ENCODE measurements around the gene HRH3.

DNA sequence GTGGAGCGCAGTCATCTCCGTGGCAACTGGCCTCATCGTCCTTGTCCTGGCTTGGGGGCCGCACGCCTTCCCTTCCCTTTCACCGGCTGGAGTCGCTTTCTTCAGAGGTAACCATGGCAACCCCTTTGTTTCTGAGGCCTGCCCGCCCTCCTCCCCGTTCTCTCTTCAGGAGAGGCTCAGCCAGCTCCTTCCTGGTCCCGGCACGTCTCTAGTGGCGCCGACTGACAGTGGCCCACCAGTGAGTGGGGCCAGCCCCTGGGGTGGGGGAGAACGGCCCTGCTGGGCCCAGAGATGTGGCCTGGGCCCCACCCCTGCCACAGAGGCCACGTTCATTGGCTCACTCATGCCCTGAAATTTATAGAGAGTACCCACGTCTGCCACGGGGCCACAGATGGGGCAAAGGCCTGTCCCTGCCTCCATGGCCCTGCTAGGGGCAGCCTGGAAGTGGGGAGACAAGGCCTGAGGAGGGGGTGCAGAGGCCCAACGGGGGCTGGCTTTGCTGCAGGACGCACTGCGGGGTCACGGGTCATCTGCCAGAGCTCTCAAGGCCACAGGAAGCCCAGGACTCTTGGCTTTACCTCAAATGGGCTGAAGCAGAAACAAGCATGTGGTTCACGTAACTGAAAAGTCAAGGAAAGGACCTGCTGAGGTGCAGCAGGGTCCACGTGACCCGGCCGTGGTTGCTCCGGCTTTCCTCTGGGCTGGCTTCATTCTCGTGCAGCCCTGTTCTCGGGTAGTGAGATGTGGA lies 16.9 kb upstream of the HRH3 start:
- no peak for TF ChIP-seq EZH2 (IDR thresholded peaks at IDR 0.05; ENCODE audit: borderline replicate concordance, low read length)
- TF ChIP-seq, protein P1, sequence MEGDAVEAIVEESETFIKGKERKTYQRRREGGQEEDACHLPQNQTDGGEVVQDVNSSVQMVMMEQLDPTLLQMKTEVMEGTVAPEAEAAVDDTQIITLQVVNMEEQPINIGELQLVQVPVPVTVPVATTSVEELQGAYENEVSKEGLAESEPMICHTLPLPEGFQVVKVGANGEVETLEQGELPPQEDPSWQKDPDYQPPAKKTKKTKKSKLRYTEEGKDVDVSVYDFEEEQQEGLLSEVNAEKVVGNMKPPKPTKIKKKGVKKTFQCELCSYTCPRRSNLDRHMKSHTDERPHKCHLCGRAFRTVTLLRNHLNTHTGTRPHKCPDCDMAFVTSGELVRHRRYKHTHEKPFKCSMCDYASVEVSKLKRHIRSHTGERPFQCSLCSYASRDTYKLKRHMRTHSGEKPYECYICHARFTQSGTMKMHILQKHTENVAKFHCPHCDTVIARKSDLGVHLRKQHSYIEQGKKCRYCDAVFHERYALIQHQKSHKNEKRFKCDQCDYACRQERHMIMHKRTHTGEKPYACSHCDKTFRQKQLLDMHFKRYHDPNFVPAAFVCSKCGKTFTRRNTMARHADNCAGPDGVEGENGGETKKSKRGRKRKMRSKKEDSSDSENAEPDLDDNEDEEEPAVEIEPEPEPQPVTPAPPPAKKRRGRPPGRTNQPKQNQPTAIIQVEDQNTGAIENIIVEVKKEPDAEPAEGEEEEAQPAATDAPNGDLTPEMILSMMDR (IDR thresholded peaks at IDR 0.05; ENCODE audit: low read length): no peak

All from OCI-LY1 (cell line).